ENCODE results near the gene PLCB1. TPM values are rescaled to one million over a fixed set of nuclear protein-coding genes. Genes with fewer than 3 reads are reported as not detected.

PLCB1 gene
- total and polyA plus RNA-seq, 2 of the 4 experiments (the other 2 are of a cell fraction) = 5.6 to 16.1 TPM

- in situ Hi-C loops (cut with MboI; ENCODE audit: low sequenced_read_pairs) = no loop called here
These were observed 748.2 kb downstream of the PLCB1 start for GRCh38 chr20:8880085-8880853.

More at GRCh38 chr20:8880085-8880853, 748.2 kb downstream of the PLCB1 start:
- H3K18ac ChIP-seq (ENCODE audit: low read depth, low read length) = no peak overlapping the region
- H2BK20ac ChIP-seq (ENCODE audit: low read depth, low read length) = no peak overlapping the region
- H4K5ac ChIP-seq (ENCODE audit: low read depth, low read length) = no peak overlapping the region
- H2AFZ ChIP-seq (replicated peaks; ENCODE audit: low read length, poor library complexity) = no peak overlapping the region
- H4K20me1 ChIP-seq (ENCODE audit: insufficient read depth, low read length) = no peaks in the 10 kb centered on the region
- TF ChIP-seq RCOR1 (IDR thresholded peaks at IDR 0.05; ENCODE audit: insufficient replicate concordance, low read length) (no peak), USF2 (IDR thresholded peaks at IDR 0.05; ENCODE audit: low read depth, low read length) (no peak), BHLHE40 (IDR thresholded peaks at IDR 0.05; ENCODE audit: low read depth, low read length) (no peak), MAZ (IDR thresholded peaks at IDR 0.05; ENCODE audit: borderline replicate concordance, low read depth, low read length) (no peak), CHD1 (IDR thresholded peaks at IDR 0.05; ENCODE audit: low read depth, low read length) (no peak), FOS (IDR thresholded peaks at IDR 0.05; ENCODE audit: low read depth, low read length) (no peak), NFE2L2 (IDR thresholded peaks at IDR 0.05; ENCODE audit: low read depth, low read length) (no peak), MXI1 (IDR thresholded peaks at IDR 0.05; ENCODE audit: borderline replicate concordance, low read depth, low read length) (no peak), POLR2A (IDR thresholded peaks at IDR 0.05; ENCODE audit: low read depth, low read length) (no peak), RFX5 (IDR thresholded peaks at IDR 0.05; ENCODE audit: low read depth, low read length) (no peak), RAD21 (IDR thresholded peaks at IDR 0.05; ENCODE audit: low read length) (no peak), ELK1 (IDR thresholded peaks at IDR 0.05; ENCODE audit: borderline replicate concordance, low read depth, low read length) (no peak), SMC3 (IDR thresholded peaks at IDR 0.05; ENCODE audit: low read depth, low read length) (no peak)
- no peak overlapping the region for H3K27ac ChIP-seq (ENCODE audit: insufficient read depth, low read length)
- ChIA-PET CTCF (interaction anchor here (0.6 kb wide), 1 partner anchor 233 kb away, joined by 3 read pairs; no protein-coding TSS in a partner anchor), POLR2A (ENCODE audit: unreplicated experiment) (no interaction called here)
- ATAC-seq (ENCODE audit: low read depth) (no peak), DNase-seq (no peak)
- no peak overlapping the region for H2BK15ac ChIP-seq (ENCODE audit: low read depth, low read length)
- H3K56ac ChIP-seq (ENCODE audit: extremely low read depth, insufficient read depth, low read length) = no peak overlapping the region
- H2BK5ac ChIP-seq (ENCODE audit: low read depth, low read length, poor library complexity, severe bottlenecking) = no peak overlapping the region
- 90% methylated on average over 2 of the region's 5 CpGs; no CpG with 5 or more reads in 1 of the 2 experiments for WGBS, 2 experiments (ENCODE audit: extremely low coverage in 2 of 2, insufficient read length in 1 of 2)
- no peak overlapping the region for H4K8ac ChIP-seq (ENCODE audit: low read depth in 2 of 2, low read length in 2 of 2)
- no peak overlapping the region for H3K4me3 ChIP-seq (ENCODE audit: insufficient read depth, low read depth, low read length)
- dilution Hi-C loops (cut with HindIII; ENCODE audit: low sequenced_read_pairs, unreplicated experiment) = no loop called here
- H4K91ac ChIP-seq (ENCODE audit: insufficient read depth, low read depth, low read length) = no peak overlapping the region
- H3K9ac ChIP-seq (ENCODE audit: low read depth, low read length) = no peak overlapping the region
- no peaks in the 10 kb centered on the region for H3K4me1 ChIP-seq (ENCODE audit: control insufficient read depth, insufficient read depth, low read length)
- BruUV-seq (replicated peaks) = no TSS peak
- no peak overlapping the region for H3K4me2 ChIP-seq (ENCODE audit: low read depth, low read length)
- H2AK5ac ChIP-seq (ENCODE audit: low read depth, low read length) = no peak overlapping the region
- H3K79me1 ChIP-seq (ENCODE audit: low read depth in 1 of 2, low read length in 2 of 2) = no peaks in the 10 kb centered on the region
- H3K27me3 ChIP-seq (ENCODE audit: control insufficient read depth, insufficient read depth, low read length) = no peaks in the 10 kb centered on the region
- no peak overlapping the region for H2AK9ac ChIP-seq (replicated peaks; ENCODE audit: low read depth, low read length, poor library complexity)
- intact Hi-C loops (cut with micrococcal nuclease) = no loop called here
- H3K14ac ChIP-seq (replicated peaks; ENCODE audit: low read depth, low read length) = no peak overlapping the region
- H3K9me1 ChIP-seq (ENCODE audit: insufficient read depth, low read length) = no peaks in the 10 kb centered on the region
- H3K36me3 ChIP-seq (ENCODE audit: control insufficient read depth, insufficient read depth, low read length) = no peaks in the 10 kb centered on the region
- H3K4ac ChIP-seq (ENCODE audit: low read depth, low read length) = no peak overlapping the region
- H3K23ac ChIP-seq (ENCODE audit: low read depth, low read length) = no peak overlapping the region
- H3K9me3 ChIP-seq (ENCODE audit: control insufficient read depth, insufficient read depth, low read length) = no peaks in the 10 kb centered on the region
- no peak overlapping the region for H2BK120ac ChIP-seq (ENCODE audit: low read depth, low read length)
